GM18951 (cell line): ENCODE results near the gene AEBP2.
"Not testable (repeated sequence)": the region's sequence is repeated elsewhere in the genome, so short reads cannot be mapped to it uniquely, and the experiment has no call there.

Source experiments
- POLR2A ChIP-seq: IDR thresholded peaks from 4 replicates; pipeline ENCODE4 v1.6.1; 2011; ENCODE audit warnings: mild to moderate bottlenecking; ENCODE audit not compliant: insufficient read length, insufficient read depth; ENCODE audit errors: extremely low read depth
- in situ Hi-C: fragments of 300-500 bp; cut with MboI; formaldehyde crosslinking; loops from one replicate; pipeline ENCODE4 v1.12.0; 2022; ENCODE audit warnings: low sequenced_read_pairs, mixed read lengths, inconsistent platforms; ENCODE audit not compliant: unreplicated experiment

Gene AEBP2

DNA sequence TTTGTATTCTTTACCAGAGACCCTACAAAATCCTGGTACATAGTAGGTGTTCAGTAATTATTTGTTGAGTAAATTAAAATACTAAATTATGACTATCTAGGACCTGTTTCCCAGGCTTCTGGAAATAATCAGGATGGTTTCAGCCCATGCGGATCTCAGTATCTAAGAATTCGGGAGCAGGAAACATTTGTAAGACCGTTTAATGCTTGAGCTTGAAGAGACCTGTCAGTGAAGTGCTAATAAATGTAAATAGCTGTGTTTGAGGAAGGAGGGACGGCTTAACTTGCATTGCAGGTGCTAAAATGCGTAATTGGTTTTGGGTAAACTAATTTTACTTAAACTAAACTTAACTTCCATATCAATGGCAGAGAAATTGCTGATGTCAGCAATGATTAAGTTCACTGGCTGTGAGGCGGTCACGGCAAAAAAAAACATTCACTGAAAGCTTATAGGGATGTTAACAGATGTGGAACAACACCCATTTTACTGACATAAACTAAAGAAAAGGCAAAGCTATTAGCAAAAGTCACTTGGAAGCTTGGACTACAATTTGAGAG is 28.6 kb upstream of the AEBP2 start:
- in situ Hi-C loops = no loop called here
- no peak for TF ChIP-seq POLR2A

DNA sequence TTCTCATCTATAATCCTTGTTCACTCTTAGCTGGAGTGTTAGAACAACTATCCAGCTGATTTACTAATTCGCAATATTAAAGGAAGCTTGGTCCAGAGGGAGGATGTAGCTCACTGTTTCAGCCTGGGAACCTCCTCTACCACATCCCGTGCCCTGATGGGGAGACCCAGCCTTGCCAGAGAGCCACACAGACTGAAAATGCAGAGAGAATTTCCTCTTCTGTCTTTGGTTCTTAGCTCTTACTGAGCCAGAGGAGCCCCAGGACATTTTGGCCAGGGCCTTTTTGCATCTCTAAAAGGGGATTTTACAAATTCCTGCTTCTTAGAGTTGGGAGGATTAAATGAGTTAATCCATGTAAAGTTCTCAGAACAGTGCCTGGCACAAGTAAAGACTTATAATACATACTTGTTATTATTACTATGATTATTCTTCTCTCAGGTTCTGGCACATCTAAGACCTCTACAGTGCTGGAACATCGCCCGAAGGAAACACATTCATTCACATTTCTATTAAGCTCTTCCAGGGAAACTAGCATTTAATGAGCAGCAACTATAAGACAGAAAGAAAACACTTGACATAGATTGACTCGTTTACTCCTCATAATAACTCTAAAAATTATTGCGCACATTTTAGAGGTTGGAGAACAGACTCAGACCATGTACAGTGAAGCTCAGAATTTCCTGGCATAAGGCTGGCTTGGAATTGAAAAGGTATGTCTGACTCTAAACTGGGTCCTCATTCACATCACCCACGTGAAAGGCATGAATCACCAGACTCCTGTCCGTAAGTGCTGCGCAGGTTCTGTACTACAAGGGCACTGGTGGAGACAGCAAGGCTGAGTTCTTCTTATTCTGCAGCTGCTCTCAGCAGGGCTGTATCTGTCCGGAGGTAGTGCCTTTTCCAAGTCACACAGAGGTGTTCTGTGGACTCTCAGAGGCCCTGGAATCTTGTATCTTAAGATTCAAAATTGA is 27.8 kb upstream of the AEBP2 start:
- in situ Hi-C loops = no loop called here
- TF ChIP-seq POLR2A = no peak

DNA sequence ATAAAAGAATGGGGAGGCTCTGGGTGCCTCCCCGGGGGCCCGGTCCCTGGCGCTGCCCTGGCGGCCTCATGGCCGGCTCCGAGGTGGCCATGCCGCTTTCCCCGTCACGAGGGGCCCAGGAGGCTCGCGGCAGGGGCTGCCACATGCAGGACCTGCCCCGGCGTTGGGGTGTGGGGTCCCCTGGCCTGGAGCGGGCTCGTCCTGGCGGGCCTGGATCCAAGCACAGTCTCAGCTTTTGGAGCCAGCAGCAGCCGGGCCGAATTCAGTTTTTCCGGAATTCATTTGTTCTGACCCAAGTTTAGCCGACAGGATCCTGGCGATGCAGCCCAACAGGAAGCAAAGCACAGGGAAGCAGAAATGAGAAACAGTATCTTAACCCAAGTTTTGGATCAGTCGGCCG is 26.4 kb upstream of the AEBP2 start:
- in situ Hi-C loops = no loop called here
- no peak for TF ChIP-seq POLR2A

DNA sequence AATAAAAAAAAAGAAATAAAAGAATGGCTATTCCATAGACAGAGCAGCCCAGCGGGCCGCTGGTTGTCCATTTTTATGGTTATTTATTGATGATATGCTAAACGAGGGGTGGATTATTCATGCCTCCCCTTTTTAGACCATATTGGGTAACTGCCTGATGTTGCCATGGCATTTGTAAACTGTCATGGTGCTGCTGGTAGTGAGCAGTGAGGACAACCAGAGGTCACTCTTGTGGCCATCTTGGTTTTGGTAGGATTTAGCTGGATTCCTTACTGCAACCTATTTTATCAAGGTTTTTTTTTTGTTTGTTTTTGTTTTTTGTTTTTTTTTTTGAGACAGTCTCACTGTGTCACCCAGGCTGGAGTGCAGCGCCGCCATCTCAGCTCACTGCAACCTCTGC is 25.7 kb upstream of the AEBP2 start:
- in situ Hi-C loops = not testable (repeated sequence)

DNA sequence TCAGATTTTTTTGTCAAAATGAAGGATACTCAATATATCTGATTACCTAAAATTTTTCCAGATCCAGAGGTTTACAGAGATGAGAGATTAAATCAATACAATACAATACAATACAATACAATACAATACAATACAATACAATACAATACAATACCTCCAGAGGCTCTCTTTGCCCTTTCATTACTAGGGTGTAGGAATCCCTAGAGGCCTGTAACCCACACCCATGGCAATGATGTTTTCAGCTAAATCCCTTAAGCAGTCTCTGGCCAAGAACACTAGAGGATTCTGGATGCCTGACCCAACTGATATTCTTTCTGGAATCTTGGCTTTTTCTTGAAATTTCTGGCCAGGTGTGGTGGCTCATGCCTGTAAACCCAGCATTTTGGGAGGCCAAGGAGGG is 23.7 kb upstream of the AEBP2 start:
- in situ Hi-C loops = no loop called here
- no peak for TF ChIP-seq POLR2A

DNA sequence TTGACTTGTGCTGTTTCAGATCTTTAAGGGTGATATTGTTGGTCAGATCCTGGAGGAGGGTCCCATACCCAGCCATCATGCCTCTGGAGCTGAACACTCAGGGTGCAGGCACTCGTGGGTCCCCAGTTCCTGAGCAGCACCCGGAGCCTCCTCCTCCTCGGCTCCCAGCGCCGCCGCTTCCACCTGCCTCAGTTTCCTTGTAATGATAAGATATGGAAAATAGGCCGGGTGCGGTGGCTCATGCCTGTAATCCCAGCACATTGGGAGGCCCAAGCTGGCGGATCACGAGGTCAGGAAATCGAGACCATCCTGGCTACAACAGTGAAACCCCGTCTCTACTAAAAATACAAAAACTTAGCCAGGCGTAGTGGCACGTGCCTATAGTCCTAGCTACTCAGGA is 20.2 kb upstream of the AEBP2 start:
- in situ Hi-C loops = no loop called here
- no peak for TF ChIP-seq POLR2A

DNA sequence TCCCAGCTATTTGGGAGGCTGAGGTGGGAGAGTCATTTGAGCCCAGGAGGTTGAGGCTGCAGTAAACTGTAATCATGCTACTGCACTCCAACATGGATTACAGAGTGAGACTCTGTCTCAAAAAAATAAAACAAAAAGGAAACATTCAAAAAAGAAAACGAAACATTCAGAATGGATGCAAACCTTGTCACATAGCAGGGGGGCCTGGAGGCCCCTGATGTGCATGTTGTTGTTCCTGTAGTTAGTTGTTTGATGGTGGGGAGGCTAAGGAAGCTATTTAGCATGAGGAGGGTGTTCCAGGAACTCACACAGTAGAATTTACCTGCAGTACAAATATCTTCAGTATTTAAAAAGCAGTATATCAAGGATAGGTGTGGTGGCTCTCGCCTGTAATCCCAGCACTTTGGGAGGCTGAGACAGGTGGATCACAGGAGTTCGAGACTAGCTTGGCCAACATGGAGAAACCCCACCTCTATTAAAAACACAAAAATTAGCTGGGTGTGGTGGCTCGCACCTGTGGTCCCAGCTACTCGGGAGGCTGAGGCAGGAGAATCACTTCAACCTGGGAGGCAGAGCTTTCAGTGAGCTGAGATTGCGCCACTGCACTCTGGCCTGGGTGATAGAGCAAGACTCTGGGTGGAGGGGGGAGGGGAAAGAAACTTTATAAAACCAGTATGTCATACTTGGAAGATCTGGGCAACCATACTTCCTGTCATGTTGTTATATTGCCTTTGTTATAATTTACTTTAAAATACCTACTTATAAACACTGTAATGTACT is 17.6 kb upstream of the AEBP2 start:
- TF ChIP-seq POLR2A = no peak
- in situ Hi-C loops = no loop called here

DNA sequence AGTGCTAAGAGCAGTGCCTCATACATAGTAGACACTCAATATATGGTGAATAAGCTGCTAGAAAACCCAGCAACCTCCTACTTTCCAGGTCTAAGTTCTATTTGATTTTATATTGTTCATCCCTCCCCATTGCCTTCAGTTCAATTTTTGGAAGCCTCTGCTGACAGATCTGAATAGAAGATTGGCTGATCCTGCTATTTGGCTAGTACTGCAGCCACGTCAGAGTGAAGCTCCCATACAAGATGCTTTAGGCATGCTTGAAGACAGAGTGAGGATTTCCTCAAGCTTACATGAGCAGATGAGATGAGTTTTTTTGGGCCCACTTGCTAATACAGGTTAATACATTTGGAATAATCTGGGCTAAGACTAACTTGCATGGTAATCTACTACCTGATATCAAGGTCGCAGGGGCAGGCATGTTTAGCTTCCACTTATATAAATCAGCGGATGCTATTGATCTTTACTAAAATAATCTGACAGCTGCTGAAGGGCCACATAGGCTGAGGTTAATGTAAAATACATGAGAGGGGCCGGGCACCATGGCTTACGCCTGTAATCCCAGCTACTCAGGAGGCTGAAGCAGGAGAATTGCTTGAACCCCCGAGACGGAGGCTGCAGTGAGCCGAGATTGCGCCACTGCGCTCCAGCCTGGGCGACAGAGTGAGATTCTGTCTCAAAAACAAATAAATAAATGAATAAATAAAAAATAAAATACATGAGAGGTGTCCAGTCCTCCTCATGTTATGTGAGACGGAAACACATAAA is 15.9 kb upstream of the AEBP2 start:
- in situ Hi-C loops = no loop called here
- TF ChIP-seq POLR2A = no peak

DNA sequence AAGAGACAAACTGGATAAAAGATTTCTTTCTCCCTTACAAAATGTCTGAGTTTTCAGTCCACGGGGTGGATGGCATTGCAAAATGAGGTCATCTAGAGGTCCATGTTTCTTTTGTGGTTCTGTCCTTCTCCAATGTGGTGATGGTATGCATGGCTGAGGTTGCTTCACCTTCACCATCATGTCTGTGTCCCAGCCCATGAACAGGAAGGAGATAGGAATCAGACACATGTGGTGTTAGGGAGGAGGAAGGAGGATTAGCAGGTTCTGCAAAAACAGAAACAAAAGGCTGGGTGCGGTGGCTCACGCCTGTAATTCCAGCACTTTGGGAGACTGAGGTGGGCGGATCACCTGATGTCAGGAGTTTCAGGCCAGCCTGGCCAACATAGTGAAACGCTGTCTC is 11.0 kb upstream of the AEBP2 start:
- in situ Hi-C loops = no loop called here
- TF ChIP-seq POLR2A = no peak

DNA sequence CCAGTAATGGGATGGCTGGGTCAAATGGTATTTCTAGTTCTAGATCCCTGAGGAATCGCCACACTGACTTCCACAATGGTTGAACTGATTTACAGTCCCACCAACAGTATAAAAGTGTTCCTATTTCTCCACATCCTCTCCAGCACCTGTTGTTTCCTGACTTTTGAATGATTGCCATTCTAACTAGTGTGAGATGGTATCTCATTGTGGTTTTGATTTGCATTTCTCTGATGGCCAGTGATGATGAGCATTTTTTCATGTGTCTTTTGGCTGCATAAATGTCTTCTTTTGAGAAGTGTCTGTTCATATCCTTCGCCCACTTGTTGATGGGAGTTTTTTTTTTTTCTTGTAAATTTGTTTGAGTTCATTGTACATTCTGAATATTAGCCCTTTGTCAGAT is 9.8 kb upstream of the AEBP2 start:
- in situ Hi-C loops = not testable (repeated sequence)

DNA sequence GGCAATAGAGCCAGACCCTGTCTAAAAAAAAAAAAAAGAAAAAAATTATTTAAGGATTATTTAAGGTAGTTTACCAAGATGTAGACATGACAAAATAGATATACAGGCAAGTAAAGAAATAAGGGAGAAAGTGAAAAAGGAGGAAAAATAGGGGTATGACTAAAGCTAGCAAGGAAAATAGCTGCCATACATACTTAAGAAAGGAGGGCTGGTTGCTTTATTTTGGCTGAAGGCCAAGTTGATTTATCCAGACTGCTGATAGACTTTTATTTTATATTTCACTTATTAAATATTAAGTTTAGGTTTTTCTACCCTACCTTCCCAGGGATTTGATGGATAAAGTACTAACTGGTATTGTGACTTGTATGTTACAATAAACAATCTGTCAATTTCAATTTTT is 8.3 kb upstream of the AEBP2 start:
- in situ Hi-C loops = no loop called here
- no peak for TF ChIP-seq POLR2A

DNA sequence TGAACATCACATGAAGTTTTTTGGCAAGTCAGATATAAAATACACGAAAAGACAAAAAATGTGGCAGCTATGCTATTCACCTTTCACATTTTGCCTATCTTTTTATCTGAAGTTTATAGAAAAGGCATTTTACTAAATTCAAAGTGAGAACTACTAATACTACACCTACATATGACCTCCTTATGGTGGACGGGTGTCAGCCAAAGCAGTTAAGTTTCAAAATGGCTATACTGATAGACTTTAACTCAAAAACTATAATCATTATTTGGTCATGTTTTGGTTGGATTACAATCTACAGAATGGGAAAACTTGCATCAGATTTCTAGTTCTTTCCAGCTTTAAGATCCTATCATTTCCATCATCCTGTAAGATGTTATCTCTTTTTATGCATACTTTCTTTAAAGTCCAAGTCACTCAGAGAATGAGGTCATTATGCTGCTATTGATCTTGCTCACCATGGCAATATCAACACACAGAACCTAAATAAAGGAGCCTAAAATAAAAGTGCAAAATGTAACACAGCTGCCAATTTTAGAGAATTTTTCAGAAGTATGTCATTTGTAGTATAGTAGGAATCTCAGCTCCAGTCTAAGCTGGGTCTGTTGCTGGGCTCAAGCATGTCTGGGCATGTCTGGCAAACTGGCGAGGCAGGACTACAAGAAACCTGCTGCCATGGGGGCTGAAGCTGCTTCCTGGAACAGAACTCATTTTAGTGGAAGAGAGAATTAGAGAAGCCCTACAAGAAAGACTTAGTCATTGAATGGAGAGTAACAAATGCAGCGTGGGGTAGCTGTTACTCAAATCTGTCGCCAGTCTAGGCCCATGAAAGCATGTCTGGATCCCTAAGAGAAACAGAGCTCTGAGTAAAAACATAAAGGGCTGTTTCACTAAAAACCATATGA is 7.6 kb upstream of the AEBP2 start:
- no peak for TF ChIP-seq POLR2A
- in situ Hi-C loops = no loop called here
